ENCODE data around the gene ZNF555. TPM values are rescaled to one million over a fixed set of nuclear protein-coding genes. Genes with fewer than 3 reads are reported as not detected.

The ZNF555 gene
- total RNA-seq, 1 experiment from 2014 or later = 0.84 TPM

DNA sequence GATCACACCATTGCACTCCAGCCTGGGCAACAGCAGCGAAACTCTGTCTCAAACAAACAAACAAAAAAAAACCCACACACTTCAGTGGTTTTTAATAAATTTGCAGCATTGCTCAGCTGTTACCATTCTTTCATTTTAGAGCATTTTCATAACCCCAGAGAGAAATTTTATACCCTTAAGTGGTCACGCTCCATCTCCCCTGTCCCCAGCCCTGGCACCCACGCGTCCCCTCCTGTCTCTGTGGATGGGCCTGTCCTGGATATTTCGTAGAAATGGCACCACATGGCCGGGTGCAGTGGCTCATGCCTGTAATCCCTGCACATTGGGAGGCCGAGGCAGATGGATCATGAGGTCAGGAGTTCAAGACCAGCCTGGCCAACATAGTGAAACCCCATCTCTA, 48.1 kb upstream of the ZNF555 start:
- ChIA-PET POLR2A (ENCODE audit: unreplicated experiment) (no interaction called here), CTCF (no interaction called here)
- no peak overlapping the region for H3K4me3 ChIP-seq (ENCODE audit: low read length)
- no peaks in the 10 kb centered on the region for H3K27me3 ChIP-seq (ENCODE audit: low read length)
- no peak overlapping the region for H3K27ac ChIP-seq (ENCODE audit: low read length)
- H3K9ac ChIP-seq (ENCODE audit: low read length) = no peak overlapping the region
- H3F3A ChIP-seq (ENCODE audit: low read length, unreplicated experiment) = no peaks in the 10 kb centered on the region
- no peak for ATAC-seq
- no peaks in the 10 kb centered on the region for H4K20me1 ChIP-seq (ENCODE audit: low read length)
- no TSS peak for BruUV-seq (replicated peaks)
- no peak overlapping the region for H2AFZ ChIP-seq (ENCODE audit: low read length)
- H3K36me3 ChIP-seq (ENCODE audit: low read depth, low read length) = no peaks in the 10 kb centered on the region; the same call in 1 of the 2 replicates
- H3K9me3 ChIP-seq (ENCODE audit: low read length) = no peaks in the 10 kb centered on the region
- DNase-seq = no peak
- no peak overlapping the region for H3K4me2 ChIP-seq (ENCODE audit: low read length)
- TF ChIP-seq EZH2phosphoT487 (IDR thresholded peaks at IDR 0.05; ENCODE audit: borderline replicate concordance, low read length) (no peak), EZH2 (IDR thresholded peaks at IDR 0.05; ENCODE audit: low read length, unreplicated experiment) (no peak)
- TF ChIP-seq, protein P1, sequence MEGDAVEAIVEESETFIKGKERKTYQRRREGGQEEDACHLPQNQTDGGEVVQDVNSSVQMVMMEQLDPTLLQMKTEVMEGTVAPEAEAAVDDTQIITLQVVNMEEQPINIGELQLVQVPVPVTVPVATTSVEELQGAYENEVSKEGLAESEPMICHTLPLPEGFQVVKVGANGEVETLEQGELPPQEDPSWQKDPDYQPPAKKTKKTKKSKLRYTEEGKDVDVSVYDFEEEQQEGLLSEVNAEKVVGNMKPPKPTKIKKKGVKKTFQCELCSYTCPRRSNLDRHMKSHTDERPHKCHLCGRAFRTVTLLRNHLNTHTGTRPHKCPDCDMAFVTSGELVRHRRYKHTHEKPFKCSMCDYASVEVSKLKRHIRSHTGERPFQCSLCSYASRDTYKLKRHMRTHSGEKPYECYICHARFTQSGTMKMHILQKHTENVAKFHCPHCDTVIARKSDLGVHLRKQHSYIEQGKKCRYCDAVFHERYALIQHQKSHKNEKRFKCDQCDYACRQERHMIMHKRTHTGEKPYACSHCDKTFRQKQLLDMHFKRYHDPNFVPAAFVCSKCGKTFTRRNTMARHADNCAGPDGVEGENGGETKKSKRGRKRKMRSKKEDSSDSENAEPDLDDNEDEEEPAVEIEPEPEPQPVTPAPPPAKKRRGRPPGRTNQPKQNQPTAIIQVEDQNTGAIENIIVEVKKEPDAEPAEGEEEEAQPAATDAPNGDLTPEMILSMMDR (conservative IDR thresholded peaks at IDR 0.05; ENCODE audit: low read depth, low read length) = no peak
- intact Hi-C loops (cut with micrococcal nuclease) = no loop called here
- H3K4me1 ChIP-seq (ENCODE audit: insufficient read depth, low read length) = no peaks in the 10 kb centered on the region
- H3K79me2 ChIP-seq (ENCODE audit: low read length) = peaks cover 14% of the 10 kb centered on the region
- H3K9me2 ChIP-seq (replicated peaks; ENCODE audit: low read length) = no peaks in the 10 kb centered on the region

DNA sequence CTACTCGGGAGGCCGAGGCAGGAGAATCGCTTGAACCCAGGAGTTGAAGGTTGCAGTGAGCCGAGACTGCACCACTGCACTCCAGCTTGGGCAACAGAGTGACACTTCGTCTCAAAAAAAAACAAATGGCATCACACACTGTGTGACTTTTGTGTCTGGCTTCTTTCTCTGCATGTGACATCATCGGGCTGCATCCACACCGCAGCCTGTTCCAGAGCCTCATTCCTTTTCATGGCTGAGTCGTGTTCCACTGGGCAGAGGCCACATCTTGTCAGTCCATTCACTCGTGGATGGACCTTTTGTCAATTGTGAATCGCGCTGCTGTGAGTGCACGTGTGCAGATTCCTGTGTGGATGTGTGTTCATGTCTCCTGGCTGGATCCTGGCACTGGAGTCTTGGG, 47.7 kb upstream of the ZNF555 start:
- peaks cover 10% of the 10 kb centered on the region for H3K79me2 ChIP-seq (ENCODE audit: low read length)
- H3K27me3 ChIP-seq (ENCODE audit: low read length) = no peaks in the 10 kb centered on the region
- no peaks in the 10 kb centered on the region; the same call in 1 of the 2 replicates for H3K36me3 ChIP-seq (ENCODE audit: low read depth, low read length)
- DNase-seq = no peak
- H3K9me3 ChIP-seq (ENCODE audit: low read length) = no peaks in the 10 kb centered on the region
- H2AFZ ChIP-seq (ENCODE audit: low read length) = no peak overlapping the region
- ChIA-PET POLR2A (ENCODE audit: unreplicated experiment) (no interaction called here), CTCF (interaction anchor here (0.7 kb wide), 1 partner anchor 147 kb away, joined by 3 read pairs; no protein-coding TSS in a partner anchor)
- H3K4me2 ChIP-seq (ENCODE audit: low read length) = no peak overlapping the region
- BruUV-seq (replicated peaks) = no TSS peak
- H4K20me1 ChIP-seq (ENCODE audit: low read length) = no peaks in the 10 kb centered on the region
- intact Hi-C loops (cut with micrococcal nuclease) = no loop called here
- H3K9me2 ChIP-seq (replicated peaks; ENCODE audit: low read length) = no peaks in the 10 kb centered on the region
- no peaks in the 10 kb centered on the region for H3K4me1 ChIP-seq (ENCODE audit: insufficient read depth, low read length)
- no peak for ATAC-seq
- H3K9ac ChIP-seq (ENCODE audit: low read length) = no peak overlapping the region
- H3K4me3 ChIP-seq (ENCODE audit: low read length) = no peak overlapping the region
- no peaks in the 10 kb centered on the region for H3F3A ChIP-seq (ENCODE audit: low read length, unreplicated experiment)
- TF ChIP-seq, protein P1 (conservative IDR thresholded peaks at IDR 0.05; ENCODE audit: low read depth, low read length) = no peak
- no peak for TF ChIP-seq EZH2phosphoT487 (IDR thresholded peaks at IDR 0.05; ENCODE audit: borderline replicate concordance, low read length)
- TF ChIP-seq EZH2 (IDR thresholded peaks at IDR 0.05; ENCODE audit: low read length, unreplicated experiment) = no peak
- no peak overlapping the region for H3K27ac ChIP-seq (ENCODE audit: low read length)

- H3K79me2 ChIP-seq (ENCODE audit: low read length) = no peaks in the 10 kb centered on the region
- H3K27me3 ChIP-seq (ENCODE audit: low read length) = no peaks in the 10 kb centered on the region
- no peak overlapping the region for H3K27ac ChIP-seq (ENCODE audit: low read length)
- H3F3A ChIP-seq (ENCODE audit: low read length, unreplicated experiment) = no peaks in the 10 kb centered on the region
- no peaks in the 10 kb centered on the region for H3K4me1 ChIP-seq (ENCODE audit: insufficient read depth, low read length)
- H3K9me3 ChIP-seq (ENCODE audit: low read length) = no peaks in the 10 kb centered on the region
- no peak for TF ChIP-seq EZH2 (IDR thresholded peaks at IDR 0.05; ENCODE audit: low read length, unreplicated experiment)
- TF ChIP-seq, protein P1 (conservative IDR thresholded peaks at IDR 0.05; ENCODE audit: low read depth, low read length) = no peak
- TF ChIP-seq EZH2phosphoT487 (IDR thresholded peaks at IDR 0.05; ENCODE audit: borderline replicate concordance, low read length) = no peak
- no peaks in the 10 kb centered on the region for H3K9me2 ChIP-seq (replicated peaks; ENCODE audit: low read length)
- no peak overlapping the region for H2AFZ ChIP-seq (ENCODE audit: low read length)
- ATAC-seq (no peak), DNase-seq (no peak)
- no peaks in the 10 kb centered on the region; the same call in 1 of the 2 replicates for H3K36me3 ChIP-seq (ENCODE audit: low read depth, low read length)
- ChIA-PET POLR2A (ENCODE audit: unreplicated experiment) (no interaction called here), CTCF (no interaction called here)
- H3K4me3 ChIP-seq (ENCODE audit: low read length) = no peak overlapping the region
- no TSS peak for BruUV-seq (replicated peaks)
- intact Hi-C loops (cut with micrococcal nuclease) = no loop called here
- H3K9ac ChIP-seq (ENCODE audit: low read length) = no peak overlapping the region
- H4K20me1 ChIP-seq (ENCODE audit: low read length) = no peaks in the 10 kb centered on the region
- no peak overlapping the region for H3K4me2 ChIP-seq (ENCODE audit: low read length)
Observed at GRCh38 chr19:2795827-2796658, 45.2 kb upstream of the ZNF555 start.
